Urinary bladder (tissue), 4 donors: ENCODE measurements around the gene NRXN3. TPM values are rescaled to one million over a fixed set of nuclear protein-coding genes. Genes with fewer than 3 reads are reported as not detected.
"Not testable (repeated sequence)": the region's sequence is repeated elsewhere in the genome, so short reads cannot be mapped to it uniquely, and the experiment has no call there.

ENCODE experiments used
- DNase-seq: peaks from one replicate; pipeline ENCODE4 v3.0.0-alpha.2; 2015; ENCODE audit errors: extremely low spot score
- H3K27ac ChIP-seq: one replicate; pipeline ENCODE4 v1.5.1; 2013; ENCODE audit warnings: low read depth, mild to moderate bottlenecking, moderate library complexity
- H3K36me3 ChIP-seq: one replicate; pipeline ENCODE4 v1.6.1; 2013; ENCODE audit warnings: mild to moderate bottlenecking, moderate library complexity; ENCODE audit not compliant: insufficient read depth
- H3K4me1 ChIP-seq: one replicate; pipeline ENCODE4 v1.6.1; 2013; ENCODE audit warnings: mild to moderate bottlenecking, moderate library complexity; ENCODE audit not compliant: insufficient read depth
- H3K4me3 ChIP-seq: one replicate; pipeline ENCODE4 v1.5.1; 2013; ENCODE audit warnings: low read depth, low read length
- WGBS: extraction: QIAGEN DNeasy Blood & Tissue Kit; methylation state at CpG from one replicate; pipeline ENCODE4 v1.1.7; 2013; 5-methylcytosine and 5-hydroxymethylcytosine counted together
- polyA plus RNA-seq: library from polyadenylated mRNA; stranded (reverse); fragments of 200-250 nt; gene quantifications from one replicate; pipeline ENCODE4 v1.2.3, GENCODE V29; 2013
- total RNA-seq: library from RNA; depleted of rRNA; stranded (reverse); fragments of >200 nt; gene quantifications from one replicate; pipeline ENCODE4 v1.2.3, GENCODE V29; 2014
- donor health status: healthy with polysubstance abuse.
- donor health status: healthy.

The NRXN3 gene
- total and polyA plus RNA-seq, 2 donors, result 3.9 to 6.7 TPM

- Histone ChIP-seq H3K4me3 (no peak overlapping the region), H3K4me1 (no peaks in the 10 kb centered on the region), H3K36me3 (no peaks in the 10 kb centered on the region), H3K27ac (no peak overlapping the region)
- 96% methylated on average over 2 of the region's 2 CpGs for WGBS
- DNase-seq, result no peak
These were observed 924.8 kb downstream of the NRXN3 start for GRCh38 chr14:79094951-79095350.

- Histone ChIP-seq H3K4me1 (no peaks in the 10 kb centered on the region), H3K36me3 (no peaks in the 10 kb centered on the region), H3K27ac (no peak overlapping the region), H3K4me3 (no peak overlapping the region)
- 79% methylated on average over 1 of the region's 1 CpG for WGBS
- no peak for DNase-seq
These were observed 926.6 kb downstream of the NRXN3 start for GRCh38 chr14:79096811-79097210.

DNA sequence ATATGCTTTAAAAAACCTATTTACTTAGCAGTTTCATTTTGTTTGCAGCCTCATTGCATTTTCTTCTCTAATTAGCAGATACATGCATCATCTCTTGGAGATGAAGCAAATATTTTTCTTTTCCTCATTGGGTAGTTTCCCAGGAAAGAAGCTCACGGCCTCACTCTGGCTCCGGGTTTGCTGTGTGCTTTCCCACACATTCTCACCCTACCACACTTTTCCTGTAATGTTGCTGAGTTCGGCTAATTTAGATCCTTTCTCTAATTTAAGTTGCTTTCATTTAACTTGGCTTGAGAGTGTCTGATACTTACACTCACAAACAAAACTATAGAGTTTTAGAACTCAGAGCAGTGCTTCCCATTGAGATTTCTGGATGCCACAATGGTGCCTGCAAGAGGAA lies 928.2 kb downstream of the NRXN3 start:
- WGBS, result 76% methylated on average over 3 of the region's 3 CpGs

GRCh38 chr14:79100578-79100977 lies 930.4 kb downstream of the NRXN3 start:
- DNase-seq, result no peak
- Histone ChIP-seq H3K4me3 (no peak overlapping the region), H3K36me3 (no peaks in the 10 kb centered on the region), H3K27ac (no peak overlapping the region), H3K4me1 (no peaks in the 10 kb centered on the region)
- whole genome bisulfite sequencing, result 97% methylated on average over 1 of the region's 1 CpG

More for the DNA sequence above, 928.2 kb downstream of the NRXN3 start:
- Histone ChIP-seq H3K4me1 (no peaks in the 10 kb centered on the region), H3K4me3 (no peak overlapping the region), H3K27ac (no peak overlapping the region), H3K36me3 (no peaks in the 10 kb centered on the region)
- DNase-seq, result no peak

DNA sequence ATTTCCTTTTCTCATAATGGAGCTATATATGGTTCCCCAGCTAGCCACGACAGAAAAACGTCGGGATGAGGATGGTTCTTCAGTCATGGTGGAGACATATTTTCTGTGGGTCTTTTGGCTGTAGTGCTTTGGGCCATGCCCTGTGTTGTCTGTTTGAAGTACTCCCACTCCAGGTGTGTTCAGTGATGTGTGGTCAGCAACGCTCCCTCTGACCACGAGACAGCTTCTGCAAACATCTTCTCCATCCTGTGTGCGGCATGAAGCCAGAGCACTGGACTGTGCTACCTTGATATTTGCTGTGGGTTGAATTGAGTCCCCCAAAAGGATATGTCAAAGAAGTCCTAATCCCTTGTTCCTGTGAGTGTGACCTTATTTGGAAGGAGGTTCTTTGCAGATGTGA lies 931.2 kb downstream of the NRXN3 start:
- H3K4me1 ChIP-seq, result no peaks in the 10 kb centered on the region
- 87% methylated on average over 6 of the region's 6 CpGs for WGBS
- no peak for DNase-seq
- H3K27ac ChIP-seq, result no peak overlapping the region
- H3K36me3 ChIP-seq, result no peaks in the 10 kb centered on the region
- H3K4me3 ChIP-seq, result no peak overlapping the region

GRCh38 chr14:79103764-79104163 lies 933.6 kb downstream of the NRXN3 start:
- no peak for DNase-seq
- Histone ChIP-seq H3K4me1 (no peaks in the 10 kb centered on the region), H3K36me3 (no peaks in the 10 kb centered on the region), H3K4me3 (no peak overlapping the region), H3K27ac (no peak overlapping the region)
- WGBS, result 56% methylated on average over 2 of the region's 2 CpGs

GRCh38 chr14:79110564-79110963 lies 940.4 kb downstream of the NRXN3 start:
- H3K27ac ChIP-seq, H3K4me3 ChIP-seq, H3K36me3 ChIP-seq, DNase-seq, H3K4me1 ChIP-seq: not testable (repeated sequence)
- WGBS, result 65% methylated on average over 4 of the region's 4 CpGs

GRCh38 chr14:79111987-79112501 lies 941.9 kb downstream of the NRXN3 start:
- no peak overlapping the region for H3K27ac ChIP-seq
- H3K36me3 ChIP-seq, result no peaks in the 10 kb centered on the region
- H3K4me1 ChIP-seq, result no peaks in the 10 kb centered on the region
- no peak for DNase-seq
- 29% methylated on average over 2 of the region's 2 CpGs for WGBS
- no peak overlapping the region for H3K4me3 ChIP-seq

GRCh38 chr14:79117561-79117960 lies 947.4 kb downstream of the NRXN3 start:
- DNase-seq, result no peak
- Histone ChIP-seq H3K4me3 (no peak overlapping the region), H3K27ac (no peak overlapping the region), H3K36me3 (no peaks in the 10 kb centered on the region), H3K4me1 (no peaks in the 10 kb centered on the region)
- 84% methylated on average over 1 of the region's 1 CpG for WGBS

- no peaks in the 10 kb centered on the region for H3K36me3 ChIP-seq
- no peaks in the 10 kb centered on the region for H3K4me1 ChIP-seq
- no peak overlapping the region for H3K4me3 ChIP-seq
- WGBS, result 83% methylated on average over 2 of the region's 2 CpGs
- no peak for DNase-seq
- no peak overlapping the region for H3K27ac ChIP-seq
These were observed 948.1 kb downstream of the NRXN3 start for GRCh38 chr14:79118291-79118690.

DNA sequence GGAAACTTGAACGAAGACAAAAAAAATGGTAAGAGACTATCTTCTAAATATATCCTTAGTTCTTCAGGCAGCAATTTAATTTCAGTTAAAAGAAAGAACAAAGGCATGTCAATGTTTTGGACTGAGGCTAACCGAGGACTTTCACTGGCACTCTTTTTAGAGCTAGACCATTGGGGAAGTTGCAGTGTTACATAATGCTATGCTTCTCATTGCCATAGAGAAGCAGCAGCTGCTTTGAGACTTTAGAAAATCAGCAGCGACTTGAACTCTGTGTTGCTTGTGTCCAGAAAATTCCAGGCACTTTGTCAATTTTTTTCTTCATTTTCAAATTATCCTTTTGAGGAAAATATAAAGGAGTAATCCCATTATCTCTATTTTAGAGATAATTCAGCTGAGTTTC lies 964.2 kb downstream of the NRXN3 start:
- whole genome bisulfite sequencing, result 61% methylated on average over 3 of the region's 3 CpGs
- H3K4me3 ChIP-seq, result no peak overlapping the region
- H3K36me3 ChIP-seq, result no peaks in the 10 kb centered on the region
- no peak overlapping the region for H3K27ac ChIP-seq
- no peaks in the 10 kb centered on the region for H3K4me1 ChIP-seq
- no peak for DNase-seq

DNA sequence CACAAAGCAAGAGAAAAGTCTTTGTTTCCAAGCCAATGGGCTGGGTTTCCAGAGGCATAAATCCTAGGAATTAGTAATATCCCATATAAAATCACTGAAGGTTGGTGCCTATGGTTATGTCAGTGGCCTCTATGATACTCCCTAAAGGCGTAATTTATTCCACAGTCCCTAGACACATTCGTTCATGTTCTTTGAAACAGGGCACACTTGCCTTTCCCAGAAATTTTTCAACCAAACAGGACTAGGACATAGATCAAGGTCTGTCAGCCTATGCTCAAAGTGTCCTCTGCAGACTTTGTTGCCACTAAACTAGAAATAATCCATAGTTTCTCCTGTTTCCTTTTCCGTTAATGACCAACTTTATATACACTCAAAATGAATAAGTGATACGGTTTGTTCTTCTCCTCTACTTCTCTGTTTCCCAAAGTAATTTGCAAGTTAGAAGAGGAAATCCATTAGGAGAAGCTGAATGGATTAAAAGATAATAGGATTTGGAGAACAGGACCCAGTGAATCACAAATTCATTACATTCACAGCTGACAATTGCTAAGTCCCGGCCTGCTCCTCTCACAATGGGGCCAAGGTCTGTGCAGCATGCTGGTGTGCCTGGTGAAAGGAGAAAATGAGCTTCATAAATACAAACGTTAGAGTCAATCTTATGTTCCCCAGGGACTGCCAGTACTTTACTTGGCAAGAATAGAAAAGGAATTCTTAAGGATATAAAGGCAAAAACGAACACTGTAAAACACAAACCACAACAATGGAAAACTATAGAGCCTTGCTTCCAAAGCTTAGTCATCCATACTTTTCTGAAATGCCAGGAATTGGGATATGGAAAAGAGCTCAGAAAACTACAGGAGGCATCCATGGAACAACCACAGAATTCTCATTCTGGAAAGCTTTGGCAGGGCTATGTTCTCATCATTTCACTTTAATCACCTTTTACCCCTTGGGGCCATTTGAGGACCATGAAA lies 966.2 kb downstream of the NRXN3 start:
- no peaks in the 10 kb centered on the region for H3K4me1 ChIP-seq
- no peak overlapping the region for H3K27ac ChIP-seq
- H3K36me3 ChIP-seq, result no peaks in the 10 kb centered on the region
- no peak overlapping the region for H3K4me3 ChIP-seq
- DNase-seq, result no peak
- 73% methylated on average over 7 of the region's 7 CpGs for WGBS

DNA sequence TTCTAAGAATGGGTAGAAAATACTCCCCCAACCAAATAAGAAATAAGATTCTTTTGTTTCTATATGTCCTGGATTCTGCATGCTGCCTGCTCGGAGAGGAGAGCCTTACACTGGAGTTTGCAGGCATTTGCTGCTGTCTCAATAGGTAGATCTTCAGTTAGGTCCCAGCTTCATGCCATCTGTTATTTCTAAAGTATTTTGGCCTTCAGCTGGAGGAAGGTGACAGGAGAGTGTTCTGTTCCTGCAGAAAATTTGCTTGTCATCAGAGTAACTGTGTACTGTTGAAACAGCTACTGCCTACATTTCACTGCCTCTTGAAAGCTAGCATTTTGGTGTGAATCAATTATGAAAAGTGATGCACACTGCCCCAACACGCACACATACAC lies 966.9 kb downstream of the NRXN3 start:
- Histone ChIP-seq H3K4me1 (no peaks in the 10 kb centered on the region), H3K27ac (no peak overlapping the region), H3K36me3 (no peaks in the 10 kb centered on the region), H3K4me3 (no peak overlapping the region)
- WGBS, result 86% methylated on average over 2 of the region's 2 CpGs
- no peak for DNase-seq

DNA sequence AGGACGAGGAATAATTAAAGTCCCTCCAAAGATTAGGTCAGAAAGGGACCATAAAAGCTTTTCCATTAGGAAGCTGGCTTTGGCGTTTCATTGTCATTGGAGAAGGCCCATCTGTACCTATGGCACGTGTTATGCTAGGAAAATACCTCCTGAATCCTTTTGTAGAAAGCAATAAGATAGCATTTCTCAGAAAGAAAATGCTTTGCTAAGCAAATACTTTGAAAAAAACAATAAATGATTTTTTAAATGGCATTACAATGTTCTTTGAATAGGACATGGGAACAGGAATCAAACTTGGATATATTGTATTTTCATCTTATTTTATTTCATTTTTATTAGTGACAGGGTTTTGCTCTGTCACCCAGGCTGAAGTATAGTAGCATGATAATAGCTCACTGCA lies 967.7 kb downstream of the NRXN3 start:
- no peak for DNase-seq
- WGBS, result 64% methylated on average over 3 of the region's 3 CpGs
- H3K4me3 ChIP-seq, result no peak overlapping the region
- H3K4me1 ChIP-seq, result no peaks in the 10 kb centered on the region
- no peaks in the 10 kb centered on the region for H3K36me3 ChIP-seq
- H3K27ac ChIP-seq, result no peak overlapping the region
